IPS-15b (cell line): ENCODE results near the gene VPS13D.

Experiments used
- H3K27me3 ChIP-seq: one replicate; pipeline ENCODE4 v1.6.1; 2013; ENCODE audit warnings: low read length; ENCODE audit not compliant: control insufficient read depth, insufficient read depth
- H3K36me3 ChIP-seq: one replicate; pipeline ENCODE4 v1.6.1; 2013; ENCODE audit warnings: low read length; ENCODE audit not compliant: control insufficient read depth, insufficient read depth
- H3K4me1 ChIP-seq: one replicate; pipeline ENCODE4 v1.6.1; 2013; ENCODE audit warnings: mild to moderate bottlenecking, low read length; ENCODE audit not compliant: control insufficient read depth, insufficient read depth
- H3K4me3 ChIP-seq: one replicate; pipeline ENCODE4 v1.5.1; 2013; ENCODE audit warnings: low read depth, low read length
- H3K9ac ChIP-seq: one replicate; pipeline ENCODE4 v1.6.1; 2013; ENCODE audit warnings: low read depth, mild to moderate bottlenecking, low read length
- H3K9me3 ChIP-seq: one replicate; pipeline ENCODE4 v1.6.1; 2013; ENCODE audit warnings: mild to moderate bottlenecking, low read length; ENCODE audit not compliant: control insufficient read depth, insufficient read depth

VPS13D gene

GRCh38 chr1:12561121-12561520 is 331.3 kb downstream of the VPS13D start:
- H3K27me3 ChIP-seq: no peaks in the 10 kb centered on the region
- peaks cover 4% of the 10 kb centered on the region for H3K9me3 ChIP-seq

More at GRCh38 chr1:12561121-12561520, 331.3 kb downstream of the VPS13D start:
- no peak overlapping the region for H3K9ac ChIP-seq
- H3K36me3 ChIP-seq: no peaks in the 10 kb centered on the region
- no peaks in the 10 kb centered on the region for H3K4me1 ChIP-seq
- no peak overlapping the region for H3K4me3 ChIP-seq
